ENCODE measurements around the gene TNMD. TPM values are rescaled to one million over a fixed set of nuclear protein-coding genes. Genes with fewer than 3 reads are reported as not detected.
"Not testable (repeated sequence)": the region's sequence is repeated elsewhere in the genome, so short reads cannot be mapped to it uniquely, and the experiment has no call there.

Gene TNMD
- total RNA-seq (1 to 10 TPM in 1 of 7 donors, under 1 TPM in 1, not detected in 5; 0.79 to 1.8 TPM), polyA plus RNA-seq (under 1 TPM in 1 of 3 donors, not detected in 2; 0.22 TPM)
- long read RNA-seq, donor 1 = 0 reads
- long read RNA-seq, donor 2, partial matches to known transcripts = 0 of 1 reads
- long read RNA-seq, donor 2, other reads (novel, unspliced or antisense) = 0 of 1 reads

- peaks cover 0 to 22% (median 0%) of the 10 kb centered on the region in 7 donors for H3K27me3 ChIP-seq (replicated peaks in 1 of 7)
- H3K4me1 ChIP-seq = no peaks in the 10 kb centered on the region
- WGBS, 5 donors = 35 to 75% (median 61%) methylated on average over 2 of the region's 2 CpGs
- intact Hi-C loops (cut with DNase I; ENCODE audit: low total_unique reads) = no loop called here
- no peak within 1 kb of the TSS for H3K4me3 ChIP-seq
- no peak for TF ChIP-seq POLR2AphosphoS5 (IDR thresholded peaks at IDR 0.05)
- no peak for TF ChIP-seq CTCF (IDR thresholded peaks at IDR 0.05 in 8 of 11, conservative IDR thresholded peaks at IDR 0.05 in 3 of 11)
- TF ChIP-seq POLR2A (IDR thresholded peaks at IDR 0.05) = no peak
- no peak within 1 kb of the TSS for H3K27ac ChIP-seq
- H3K9me3 ChIP-seq = no peaks in the 10 kb centered on the region
- DNase-seq = no peak
- H3K36me3 ChIP-seq = no peaks in the 10 kb centered on the region
Observed at GRCh38 chrX:100584611-100585010, at the start of gene TNMD. TNMD (plus strand) TSS chrX:100584936; CDS start chrX:100585019, 83 bp downstream.

GRCh38 chrX:100565534-100565933 lies 19.2 kb upstream of the TNMD start:
- H3K27me3 ChIP-seq (replicated peaks in 1 of 7); H3K9me3 ChIP-seq; DNase-seq; H3K4me1 ChIP-seq; H3K36me3 ChIP-seq; H3K27ac ChIP-seq; intact Hi-C loops (cut with DNase I; ENCODE audit: low total_unique reads); H3K4me3 ChIP-seq: not testable (repeated sequence)
- WGBS, 5 donors = 73 to 84% (median 77%) methylated on average over 7 of the region's 7 CpGs

GRCh38 chrX:100586747-100587146 lies 2.0 kb downstream of the TNMD start:
- Histone ChIP-seq H3K4me3 (no peak overlapping the region), H3K27me3 (replicated peaks in 1 of 7) (peaks cover 0 to 30% (median 0%) of the 10 kb centered on the region in 7 donors), H3K4me1 (no peaks in the 10 kb centered on the region), H3K27ac (no peak overlapping the region), H3K36me3 (no peaks in the 10 kb centered on the region), H3K9me3 (no peaks in the 10 kb centered on the region)
- 30 to 54% (median 38%) methylated on average over 2 of the region's 2 CpGs for WGBS, 5 donors
- intact Hi-C loops (cut with DNase I; ENCODE audit: low total_unique reads) = no loop called here
- no peak for TF ChIP-seq POLR2A (IDR thresholded peaks at IDR 0.05)
- TF ChIP-seq CTCF (IDR thresholded peaks at IDR 0.05 in 8 of 11, conservative IDR thresholded peaks at IDR 0.05 in 3 of 11) = no peak
- TF ChIP-seq POLR2AphosphoS5 (IDR thresholded peaks at IDR 0.05) = no peak
- no peak for DNase-seq

- Histone ChIP-seq H3K27ac (no peak overlapping the region), H3K4me1 (no peaks in the 10 kb centered on the region), H3K9me3 (no peaks in the 10 kb centered on the region), H3K4me3 (no peak overlapping the region), H3K36me3 (no peaks in the 10 kb centered on the region), H3K27me3 (replicated peaks in 1 of 7) (peaks cover 0 to 32% (median 0%) of the 10 kb centered on the region in 7 donors)
- DNase-seq = no peak
- TF ChIP-seq POLR2AphosphoS5 (IDR thresholded peaks at IDR 0.05) = no peak
- no peak for TF ChIP-seq CTCF (IDR thresholded peaks at IDR 0.05 in 8 of 11, conservative IDR thresholded peaks at IDR 0.05 in 3 of 11)
- no peak for TF ChIP-seq POLR2A (IDR thresholded peaks at IDR 0.05)
- 42 to 91% (median 61%) methylated on average over 2 of the region's 2 CpGs for WGBS, 5 donors
- intact Hi-C loops (cut with DNase I; ENCODE audit: low total_unique reads) = no loop called here
Observed at GRCh38 chrX:100587861-100588260, 3.1 kb downstream of the TNMD start.

Data from spleen (tissue), 13 donors.